HL-60 (cell line): ENCODE data around the gene POTEB3.
"Not testable (repeated sequence)": the region's sequence is repeated elsewhere in the genome, so short reads cannot be mapped to it uniquely, and the experiment has no call there.

ENCODE experiments used
- POLR2AphosphoS5 ChIP-seq: IDR thresholded peaks from 2 replicates; pipeline ENCODE4 v1.6.1; 2012; ENCODE audit warnings: low read depth
- TF ChIP-seq, protein P1 (sequence below): IDR thresholded peaks from one replicate; pipeline ENCODE4 v1.5.1; 2011; ENCODE audit warnings: low read length, control low read depth, inconsistent platforms; ENCODE audit not compliant: insufficient read depth

DNA sequence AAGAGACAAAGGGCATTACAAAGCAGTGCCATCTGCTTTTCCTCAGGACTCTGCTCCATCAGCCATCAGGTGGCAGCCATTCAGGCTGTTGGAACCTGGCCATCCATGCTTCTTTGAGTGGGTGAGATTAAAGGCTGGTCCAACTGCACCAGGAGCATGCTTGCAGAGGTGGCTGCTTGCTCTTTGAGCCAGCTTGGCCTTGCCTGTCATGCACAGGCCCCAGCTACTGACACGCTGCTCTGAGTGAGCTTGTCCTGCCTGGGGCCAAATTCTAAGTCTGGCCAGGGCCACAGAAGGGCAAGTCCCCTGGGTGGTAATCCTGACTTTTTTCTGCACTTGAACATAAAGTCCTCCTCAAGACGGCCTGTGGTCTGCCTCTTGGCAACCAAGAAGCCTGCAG lies 43.1 kb downstream of the POTEB3 start:
- TF ChIP-seq, protein P1, sequence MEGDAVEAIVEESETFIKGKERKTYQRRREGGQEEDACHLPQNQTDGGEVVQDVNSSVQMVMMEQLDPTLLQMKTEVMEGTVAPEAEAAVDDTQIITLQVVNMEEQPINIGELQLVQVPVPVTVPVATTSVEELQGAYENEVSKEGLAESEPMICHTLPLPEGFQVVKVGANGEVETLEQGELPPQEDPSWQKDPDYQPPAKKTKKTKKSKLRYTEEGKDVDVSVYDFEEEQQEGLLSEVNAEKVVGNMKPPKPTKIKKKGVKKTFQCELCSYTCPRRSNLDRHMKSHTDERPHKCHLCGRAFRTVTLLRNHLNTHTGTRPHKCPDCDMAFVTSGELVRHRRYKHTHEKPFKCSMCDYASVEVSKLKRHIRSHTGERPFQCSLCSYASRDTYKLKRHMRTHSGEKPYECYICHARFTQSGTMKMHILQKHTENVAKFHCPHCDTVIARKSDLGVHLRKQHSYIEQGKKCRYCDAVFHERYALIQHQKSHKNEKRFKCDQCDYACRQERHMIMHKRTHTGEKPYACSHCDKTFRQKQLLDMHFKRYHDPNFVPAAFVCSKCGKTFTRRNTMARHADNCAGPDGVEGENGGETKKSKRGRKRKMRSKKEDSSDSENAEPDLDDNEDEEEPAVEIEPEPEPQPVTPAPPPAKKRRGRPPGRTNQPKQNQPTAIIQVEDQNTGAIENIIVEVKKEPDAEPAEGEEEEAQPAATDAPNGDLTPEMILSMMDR, result not testable (repeated sequence)
- TF ChIP-seq POLR2AphosphoS5, result not testable (repeated sequence)
